ENCODE results near the gene RAPGEFL1.
A peak's percentile ranks its signal among the peaks of the same experiment; 100 is the strongest.

DNA sequence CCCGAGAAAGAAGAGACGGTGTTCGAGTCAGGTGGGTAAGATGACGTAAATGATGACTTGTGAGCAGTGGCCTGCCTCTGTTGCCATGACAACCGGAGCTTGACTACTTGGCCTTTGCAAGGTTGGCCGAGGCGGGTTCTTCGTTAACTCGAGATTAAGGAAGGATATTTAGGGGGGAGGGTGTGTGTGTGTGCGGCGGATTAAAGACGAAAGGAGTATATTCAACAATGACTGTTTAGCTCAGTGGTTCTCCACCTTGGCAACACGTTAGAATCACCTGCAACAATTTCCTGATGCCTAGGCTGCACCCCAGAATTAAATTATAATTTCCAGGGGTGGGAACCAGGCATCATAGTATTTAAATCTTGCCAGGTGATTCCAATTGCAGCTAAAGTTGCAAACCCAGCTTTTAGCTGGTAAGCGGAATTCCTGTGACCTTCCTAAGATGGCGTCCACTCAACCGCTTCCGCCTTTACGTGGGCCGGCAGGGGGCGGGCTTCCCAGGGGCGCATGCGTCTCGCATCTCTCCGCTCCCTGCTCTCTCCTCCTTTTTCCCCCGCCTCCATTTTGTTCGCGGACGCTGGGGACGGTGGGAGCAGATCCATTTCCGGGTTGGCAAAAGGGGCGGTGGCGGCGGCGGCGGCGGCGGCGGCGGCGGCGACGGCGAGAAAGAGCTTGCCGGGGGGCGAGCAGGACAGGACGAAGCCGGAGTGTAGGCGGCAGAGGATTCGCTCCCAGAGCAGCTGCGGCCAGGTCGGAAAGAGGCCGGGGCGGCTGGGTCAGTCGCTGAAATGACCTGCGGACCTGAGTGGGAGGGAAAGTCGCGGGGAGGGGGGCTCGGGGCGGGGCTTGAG is 41.7 kb downstream of the RAPGEFL1 start, which contains the start of gene WIPF2:
- peak; percentile 72 to 74 for TF ChIP-seq POLR2A (IDR thresholded peaks at IDR 0.05)
- TF ChIP-seq, protein P1, sequence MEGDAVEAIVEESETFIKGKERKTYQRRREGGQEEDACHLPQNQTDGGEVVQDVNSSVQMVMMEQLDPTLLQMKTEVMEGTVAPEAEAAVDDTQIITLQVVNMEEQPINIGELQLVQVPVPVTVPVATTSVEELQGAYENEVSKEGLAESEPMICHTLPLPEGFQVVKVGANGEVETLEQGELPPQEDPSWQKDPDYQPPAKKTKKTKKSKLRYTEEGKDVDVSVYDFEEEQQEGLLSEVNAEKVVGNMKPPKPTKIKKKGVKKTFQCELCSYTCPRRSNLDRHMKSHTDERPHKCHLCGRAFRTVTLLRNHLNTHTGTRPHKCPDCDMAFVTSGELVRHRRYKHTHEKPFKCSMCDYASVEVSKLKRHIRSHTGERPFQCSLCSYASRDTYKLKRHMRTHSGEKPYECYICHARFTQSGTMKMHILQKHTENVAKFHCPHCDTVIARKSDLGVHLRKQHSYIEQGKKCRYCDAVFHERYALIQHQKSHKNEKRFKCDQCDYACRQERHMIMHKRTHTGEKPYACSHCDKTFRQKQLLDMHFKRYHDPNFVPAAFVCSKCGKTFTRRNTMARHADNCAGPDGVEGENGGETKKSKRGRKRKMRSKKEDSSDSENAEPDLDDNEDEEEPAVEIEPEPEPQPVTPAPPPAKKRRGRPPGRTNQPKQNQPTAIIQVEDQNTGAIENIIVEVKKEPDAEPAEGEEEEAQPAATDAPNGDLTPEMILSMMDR (IDR thresholded peaks at IDR 0.05 in 4 of 5, conservative IDR thresholded peaks at IDR 0.05 in 1 of 5): peak; percentile 50 to 90 (median 87)

All from gastrocnemius medialis (tissue), 4 donors.